ENCODE data around the gene FAM3C.

DNA sequence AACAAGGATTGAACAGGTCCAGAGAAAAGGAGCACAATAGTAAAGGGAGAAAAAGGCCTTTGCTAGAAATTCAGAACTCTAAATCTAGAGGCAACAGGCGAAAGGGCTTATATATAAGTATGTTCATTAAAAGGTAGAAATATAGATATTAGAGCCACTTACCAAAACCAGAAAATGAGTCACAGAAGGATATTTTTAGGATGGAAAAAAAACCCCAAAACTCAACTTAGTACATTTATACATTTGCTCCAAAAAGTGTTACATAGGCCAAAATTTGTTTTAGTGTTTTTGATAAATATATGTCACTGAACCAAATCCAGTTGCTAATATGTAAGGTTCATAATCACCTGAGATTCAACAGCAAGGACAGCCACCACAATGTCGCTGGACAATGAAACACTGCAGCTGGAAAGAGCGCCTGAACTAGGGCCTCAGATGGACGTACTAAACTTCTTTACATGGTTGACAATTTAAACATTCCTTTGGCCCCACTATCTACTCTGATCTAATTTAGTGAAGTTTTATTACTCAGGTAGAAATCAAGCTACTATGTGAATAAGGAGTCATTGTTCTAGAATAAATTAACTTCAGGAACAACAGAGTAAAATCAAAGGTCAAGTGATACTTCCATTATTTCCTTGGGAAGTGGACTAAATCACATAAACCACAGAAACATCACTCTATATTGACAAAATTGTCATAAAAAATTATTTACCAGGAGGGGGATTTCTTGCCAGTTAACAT lies 10.9 kb downstream of the FAM3C start:
- TF ChIP-seq, protein P1, sequence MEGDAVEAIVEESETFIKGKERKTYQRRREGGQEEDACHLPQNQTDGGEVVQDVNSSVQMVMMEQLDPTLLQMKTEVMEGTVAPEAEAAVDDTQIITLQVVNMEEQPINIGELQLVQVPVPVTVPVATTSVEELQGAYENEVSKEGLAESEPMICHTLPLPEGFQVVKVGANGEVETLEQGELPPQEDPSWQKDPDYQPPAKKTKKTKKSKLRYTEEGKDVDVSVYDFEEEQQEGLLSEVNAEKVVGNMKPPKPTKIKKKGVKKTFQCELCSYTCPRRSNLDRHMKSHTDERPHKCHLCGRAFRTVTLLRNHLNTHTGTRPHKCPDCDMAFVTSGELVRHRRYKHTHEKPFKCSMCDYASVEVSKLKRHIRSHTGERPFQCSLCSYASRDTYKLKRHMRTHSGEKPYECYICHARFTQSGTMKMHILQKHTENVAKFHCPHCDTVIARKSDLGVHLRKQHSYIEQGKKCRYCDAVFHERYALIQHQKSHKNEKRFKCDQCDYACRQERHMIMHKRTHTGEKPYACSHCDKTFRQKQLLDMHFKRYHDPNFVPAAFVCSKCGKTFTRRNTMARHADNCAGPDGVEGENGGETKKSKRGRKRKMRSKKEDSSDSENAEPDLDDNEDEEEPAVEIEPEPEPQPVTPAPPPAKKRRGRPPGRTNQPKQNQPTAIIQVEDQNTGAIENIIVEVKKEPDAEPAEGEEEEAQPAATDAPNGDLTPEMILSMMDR (IDR thresholded peaks at IDR 0.05; ENCODE audit: borderline replicate concordance, extremely low read depth, low read length, poor library complexity, severe bottlenecking), result no peak
- no peak for TF ChIP-seq EZH2 (IDR thresholded peaks at IDR 0.05; ENCODE audit: borderline replicate concordance, low read depth, low read length, severe bottlenecking)

Data from DND-41 (cell line).